GM12874 (cell line): ENCODE data around the gene GLB1L2.

ENCODE experiments used
- TF ChIP-seq, protein P1 (sequence below): IDR thresholded peaks from 2 replicates; pipeline ENCODE4 v1.5.1; 2011; ENCODE audit warnings: low read depth, mild to moderate bottlenecking, control low read depth, low read length, moderate library complexity; ENCODE audit not compliant: insufficient read depth

Gene GLB1L2

DNA sequence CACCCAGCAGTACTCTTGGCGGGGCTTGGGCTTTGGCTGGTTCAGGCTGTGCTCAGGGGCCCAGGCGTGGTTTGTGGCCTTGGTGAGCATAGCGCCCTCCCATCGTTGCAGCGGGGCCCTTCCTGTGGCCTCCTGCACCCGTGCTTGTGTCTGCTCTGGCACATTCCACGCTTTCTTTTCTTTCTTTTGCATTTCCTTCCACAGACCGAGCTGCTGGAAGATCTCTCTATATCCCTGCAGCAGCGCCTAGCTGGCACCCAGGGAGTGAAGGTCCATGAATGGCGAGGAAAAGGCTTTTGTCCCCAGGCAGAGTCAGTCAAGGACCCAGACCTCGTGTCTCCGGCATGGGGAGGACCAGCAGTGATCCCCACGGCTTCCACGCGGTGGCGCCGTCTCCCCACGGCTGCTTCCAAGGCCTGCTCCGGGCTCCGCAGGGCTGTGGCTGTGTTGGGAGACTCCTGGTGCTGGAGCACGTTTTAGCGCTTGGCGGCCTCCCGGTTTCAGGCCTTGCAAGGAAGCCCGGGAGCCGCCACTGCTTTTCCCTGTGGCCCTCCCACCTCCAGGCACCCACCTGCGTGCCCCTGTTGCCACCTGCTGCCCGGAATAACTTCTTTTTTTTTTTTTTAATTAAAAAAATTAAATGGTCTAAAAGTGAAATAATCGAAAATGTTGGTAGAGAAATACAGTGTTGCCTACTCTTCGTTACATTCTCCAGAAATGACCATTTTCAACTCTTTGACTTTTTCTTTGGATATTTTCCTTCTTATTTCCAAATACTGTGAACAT lies 28.5 kb downstream of the GLB1L2 start:
- TF ChIP-seq, protein P1, sequence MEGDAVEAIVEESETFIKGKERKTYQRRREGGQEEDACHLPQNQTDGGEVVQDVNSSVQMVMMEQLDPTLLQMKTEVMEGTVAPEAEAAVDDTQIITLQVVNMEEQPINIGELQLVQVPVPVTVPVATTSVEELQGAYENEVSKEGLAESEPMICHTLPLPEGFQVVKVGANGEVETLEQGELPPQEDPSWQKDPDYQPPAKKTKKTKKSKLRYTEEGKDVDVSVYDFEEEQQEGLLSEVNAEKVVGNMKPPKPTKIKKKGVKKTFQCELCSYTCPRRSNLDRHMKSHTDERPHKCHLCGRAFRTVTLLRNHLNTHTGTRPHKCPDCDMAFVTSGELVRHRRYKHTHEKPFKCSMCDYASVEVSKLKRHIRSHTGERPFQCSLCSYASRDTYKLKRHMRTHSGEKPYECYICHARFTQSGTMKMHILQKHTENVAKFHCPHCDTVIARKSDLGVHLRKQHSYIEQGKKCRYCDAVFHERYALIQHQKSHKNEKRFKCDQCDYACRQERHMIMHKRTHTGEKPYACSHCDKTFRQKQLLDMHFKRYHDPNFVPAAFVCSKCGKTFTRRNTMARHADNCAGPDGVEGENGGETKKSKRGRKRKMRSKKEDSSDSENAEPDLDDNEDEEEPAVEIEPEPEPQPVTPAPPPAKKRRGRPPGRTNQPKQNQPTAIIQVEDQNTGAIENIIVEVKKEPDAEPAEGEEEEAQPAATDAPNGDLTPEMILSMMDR, result peak; percentile 94

DNA sequence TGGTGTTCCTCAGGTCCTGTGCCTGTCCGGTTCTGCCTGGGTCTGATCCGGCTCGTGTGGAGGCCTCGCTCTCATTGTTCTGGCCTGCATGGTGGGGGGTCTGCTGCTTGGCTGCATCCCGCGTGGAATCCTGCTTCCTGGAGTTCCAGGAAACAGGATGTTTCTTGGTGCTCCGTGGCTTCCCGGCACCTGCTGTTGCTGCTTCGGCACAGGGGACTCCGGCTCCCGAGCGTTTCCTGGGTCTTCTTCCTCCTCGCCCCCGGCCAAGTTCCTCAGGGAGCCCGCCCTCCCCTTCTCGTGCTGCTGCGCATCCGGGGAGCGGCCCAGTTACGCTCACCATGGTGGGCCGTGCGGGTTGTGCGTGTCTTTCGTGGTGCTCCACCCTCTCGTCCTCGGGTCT lies 29.9 kb downstream of the GLB1L2 start:
- TF ChIP-seq, protein P1, result no peak

DNA sequence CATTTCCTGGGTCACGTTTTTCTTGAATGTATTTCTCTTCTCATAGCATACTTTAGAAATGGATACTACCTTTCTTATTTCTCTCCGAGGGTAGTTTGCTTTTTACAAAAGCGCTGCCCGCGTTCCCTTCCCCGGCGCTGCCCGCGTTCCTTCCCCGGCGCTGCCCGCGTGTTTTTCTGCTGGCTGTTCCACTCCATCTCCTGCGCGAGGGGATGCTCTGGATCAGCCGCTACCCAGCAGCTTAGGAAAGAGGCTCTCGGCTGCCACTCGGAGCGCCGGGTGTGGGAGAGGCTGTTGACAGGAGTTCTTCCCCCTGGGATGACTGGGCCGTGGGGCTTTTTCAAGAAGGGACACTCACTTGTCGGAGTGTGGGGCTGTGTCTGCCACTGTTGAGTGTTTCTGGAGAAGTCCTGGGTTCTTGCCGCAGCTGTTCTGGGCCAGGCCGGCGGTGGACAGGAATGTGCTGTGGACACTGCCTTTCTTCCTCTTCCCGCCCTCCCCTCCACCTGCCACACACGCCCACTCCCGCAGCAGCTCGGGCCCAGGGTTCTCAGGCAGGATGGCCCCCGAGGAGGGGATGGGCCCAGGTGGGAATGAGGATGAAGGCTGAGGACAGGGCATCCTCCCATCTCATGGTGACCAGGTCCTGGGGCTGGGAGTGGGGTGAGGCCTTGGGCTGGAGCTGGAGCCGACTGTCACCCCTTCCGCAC lies 30.6 kb downstream of the GLB1L2 start:
- TF ChIP-seq, protein P1, result no peak

DNA sequence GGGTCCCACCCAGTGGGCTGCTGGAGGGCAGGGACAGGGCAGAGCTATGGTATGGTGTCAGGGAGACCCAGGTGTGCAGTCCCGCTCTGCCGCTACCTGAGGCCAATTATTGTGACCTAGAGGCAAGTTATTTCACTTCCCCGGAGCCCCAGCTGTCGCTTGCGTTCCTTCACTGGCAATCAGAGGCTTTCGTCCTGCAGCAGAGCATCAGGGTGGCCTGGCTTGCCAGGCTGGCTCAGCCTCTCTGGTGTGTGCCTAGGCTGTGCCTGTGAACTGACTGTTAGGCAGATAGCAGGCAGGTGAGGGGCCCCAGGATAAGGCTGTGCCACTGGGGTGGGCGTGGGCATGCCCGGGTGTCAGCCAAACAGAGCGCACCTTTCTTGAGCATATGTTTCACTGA lies 31.4 kb downstream of the GLB1L2 start:
- TF ChIP-seq, protein P1, result no peak

DNA sequence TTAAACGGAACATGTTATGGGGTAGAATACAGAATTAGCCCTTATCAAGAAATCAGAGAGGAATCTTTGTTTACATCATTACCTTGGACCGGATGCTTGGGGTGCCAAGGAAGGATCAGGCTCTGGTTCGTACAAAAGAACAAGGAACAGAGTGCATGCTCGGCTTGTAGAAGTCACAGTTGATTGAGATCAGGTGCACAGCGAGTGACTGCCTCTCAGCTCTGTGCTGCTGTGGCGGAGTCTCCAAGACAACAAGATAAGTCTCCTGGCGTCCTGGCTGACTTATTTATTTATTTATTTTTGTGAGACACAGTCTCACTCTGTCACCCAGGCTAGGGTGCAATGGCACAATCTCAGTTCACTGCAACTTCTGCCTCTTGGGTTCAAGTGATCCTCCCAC lies 31.8 kb downstream of the GLB1L2 start:
- TF ChIP-seq, protein P1, result no peak

DNA sequence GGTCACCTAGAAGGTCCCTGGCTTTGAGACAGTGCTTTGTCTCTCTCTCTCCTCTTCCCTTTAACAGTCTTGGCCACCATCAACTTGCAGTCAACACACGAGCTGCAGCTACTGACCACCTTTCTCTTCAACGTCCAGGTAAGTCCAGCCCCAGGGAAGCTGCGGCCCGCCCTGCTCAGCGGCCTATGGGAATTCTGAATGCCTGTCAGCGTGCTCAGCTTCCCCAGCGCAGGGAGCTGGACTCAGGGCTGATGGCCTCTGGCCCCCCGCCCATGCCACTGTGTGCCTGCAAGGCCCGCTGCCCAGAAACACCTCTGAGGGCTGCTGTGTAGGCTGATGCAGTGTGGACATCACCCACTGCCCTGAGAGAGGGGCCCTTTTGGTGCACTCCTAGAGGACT lies 32.5 kb downstream of the GLB1L2 start:
- TF ChIP-seq, protein P1, result no peak

DNA sequence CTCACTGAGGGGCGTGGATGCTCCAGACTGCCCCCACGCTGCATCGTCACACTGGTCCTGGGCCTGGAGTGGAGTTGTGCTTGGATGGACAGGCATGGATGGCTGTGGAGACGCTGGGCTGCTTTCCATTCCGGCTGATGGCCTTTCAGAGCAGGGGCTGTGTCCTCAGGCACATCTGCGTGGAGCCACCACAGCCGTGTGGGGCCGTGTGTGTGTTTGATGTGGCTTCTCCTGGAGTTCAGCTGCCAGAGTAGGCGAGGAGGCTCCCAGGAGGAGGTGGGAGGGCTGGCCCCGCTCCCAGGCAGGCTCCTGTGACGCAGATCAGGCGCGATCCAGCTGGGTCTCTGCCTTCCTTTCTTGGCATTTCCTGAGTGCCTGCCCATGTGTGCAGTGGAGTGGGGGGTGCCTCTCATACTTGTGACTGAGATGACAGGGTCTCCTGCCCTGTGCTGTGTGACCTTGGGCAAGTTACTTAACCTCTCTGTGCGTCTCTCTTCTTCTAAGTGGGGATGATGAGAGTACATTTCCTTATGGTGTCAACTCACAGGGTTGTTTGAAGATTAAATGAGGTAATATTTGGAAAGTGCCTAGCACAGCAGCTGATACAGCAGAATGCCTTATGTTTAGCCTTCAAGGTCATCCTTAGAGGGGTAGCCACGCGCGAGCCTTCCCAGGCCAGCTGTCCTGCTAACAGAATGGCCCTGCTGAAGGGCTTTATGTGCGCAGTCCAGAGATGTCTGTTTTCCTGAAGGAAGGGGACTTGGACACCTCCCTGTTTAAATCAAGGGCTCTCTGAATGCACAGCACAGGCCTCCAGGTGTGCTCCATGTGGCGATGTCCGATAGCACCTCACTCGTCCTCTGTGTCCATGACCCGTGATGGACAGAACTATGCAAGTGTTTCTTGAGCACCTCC lies 33.5 kb downstream of the GLB1L2 start:
- TF ChIP-seq, protein P1, result no peak
